PC-3 (cell line): ENCODE data around the gene SNAPC1.

Experiments
- EZH2 ChIP-seq: fragments of 300-600 bp; sonication (generic); IDR thresholded peaks from one replicate; pipeline ENCODE4 v1.6.1; 2017; ENCODE audit warnings: antibody characterized with exemption, mild to moderate bottlenecking, low read length; ENCODE audit not compliant: unreplicated experiment
- EZH2phosphoT487 ChIP-seq: fragments of 300-600 bp; sonication (generic); IDR thresholded peaks from 2 replicates; pipeline ENCODE4 v1.6.1; 2018; ENCODE audit warnings: mild to moderate bottlenecking, antibody characterized with exemption, low read length, borderline replicate concordance
- TF ChIP-seq, protein P1 (sequence below): fragments of 300-600 bp; sonication (generic); conservative IDR thresholded peaks from 2 replicates; pipeline ENCODE4 v1.5.1; 2017; ENCODE audit warnings: antibody characterized with exemption, low read depth, mild to moderate bottlenecking, low read length

DNA sequence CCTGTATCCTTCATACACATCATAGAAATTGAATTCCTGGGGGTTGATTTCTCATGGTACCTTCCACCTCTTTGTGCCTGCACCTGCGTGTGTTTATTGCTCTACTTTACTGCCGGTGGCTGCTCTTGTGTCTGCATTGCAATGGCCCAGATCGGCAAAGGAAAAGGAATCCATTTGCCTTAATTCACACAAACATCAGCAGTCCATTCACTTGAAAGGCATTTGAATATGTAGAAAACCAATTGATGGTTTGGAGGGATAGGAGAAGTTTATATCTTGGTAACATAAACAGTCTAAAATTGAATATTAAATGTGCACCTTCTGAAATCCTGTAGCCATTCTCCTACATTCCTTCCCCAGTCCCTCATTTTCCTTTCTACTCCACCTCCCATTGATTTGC is 74.0 kb downstream of the SNAPC1 start:
- TF ChIP-seq, protein P1, sequence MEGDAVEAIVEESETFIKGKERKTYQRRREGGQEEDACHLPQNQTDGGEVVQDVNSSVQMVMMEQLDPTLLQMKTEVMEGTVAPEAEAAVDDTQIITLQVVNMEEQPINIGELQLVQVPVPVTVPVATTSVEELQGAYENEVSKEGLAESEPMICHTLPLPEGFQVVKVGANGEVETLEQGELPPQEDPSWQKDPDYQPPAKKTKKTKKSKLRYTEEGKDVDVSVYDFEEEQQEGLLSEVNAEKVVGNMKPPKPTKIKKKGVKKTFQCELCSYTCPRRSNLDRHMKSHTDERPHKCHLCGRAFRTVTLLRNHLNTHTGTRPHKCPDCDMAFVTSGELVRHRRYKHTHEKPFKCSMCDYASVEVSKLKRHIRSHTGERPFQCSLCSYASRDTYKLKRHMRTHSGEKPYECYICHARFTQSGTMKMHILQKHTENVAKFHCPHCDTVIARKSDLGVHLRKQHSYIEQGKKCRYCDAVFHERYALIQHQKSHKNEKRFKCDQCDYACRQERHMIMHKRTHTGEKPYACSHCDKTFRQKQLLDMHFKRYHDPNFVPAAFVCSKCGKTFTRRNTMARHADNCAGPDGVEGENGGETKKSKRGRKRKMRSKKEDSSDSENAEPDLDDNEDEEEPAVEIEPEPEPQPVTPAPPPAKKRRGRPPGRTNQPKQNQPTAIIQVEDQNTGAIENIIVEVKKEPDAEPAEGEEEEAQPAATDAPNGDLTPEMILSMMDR, result no peak
- TF ChIP-seq EZH2 (no peak), EZH2phosphoT487 (no peak)
